Keratinocyte (primary cell): ENCODE data around the gene ANKRD44. TPM values are rescaled to one million over a fixed set of nuclear protein-coding genes. Genes with fewer than 3 reads are reported as not detected.

Experiments used
- DNase-seq: peaks from one replicate; pipeline ENCODE4 v3.0.0-alpha.2; 2011; ENCODE audit warnings: low read depth, missing footprints, low spot score
- FAIRE-seq: peaks from 2 replicates; lab custom pipeline; 2011; peaks lifted over from hg19 to GRCh38; lab: Jason Lieb, UNC
- H2AFZ ChIP-seq: 2 replicates; pipeline ENCODE4 v1.6.0; 2012; ENCODE audit warnings: low read length, control low read depth, inconsistent platforms; ENCODE audit not compliant: control insufficient read depth
- H3K27ac ChIP-seq: 2 replicates; pipeline ENCODE4 v1.5.1; 2011; ENCODE audit warnings: low read length; ENCODE audit not compliant: control insufficient read depth, insufficient read depth
- H3K27me3 ChIP-seq: 3 replicates; pipeline ENCODE4 v1.6.0; 2011; ENCODE audit warnings: low read length; ENCODE audit not compliant: control insufficient read depth, insufficient read depth; ENCODE audit errors: extremely low read depth
- H3K36me3 ChIP-seq, 2 experiments: 2 replicates in 1 of 2; 3 replicates in 1 of 2; pipeline ENCODE4 v1.5.1; 2011; ENCODE audit warnings: low read length in 2 of 2, mild to moderate bottlenecking in 1 of 2; ENCODE audit not compliant: control insufficient read depth in 2 of 2, insufficient read depth in 2 of 2; ENCODE audit errors: extremely low read depth in 1 of 2
- H3K4me1 ChIP-seq: 3 replicates; pipeline ENCODE4 v1.5.1; 2011; ENCODE audit warnings: low read length; ENCODE audit not compliant: control insufficient read depth, insufficient read depth; ENCODE audit errors: extremely low read depth
- H3K4me2 ChIP-seq: 3 replicates; pipeline ENCODE4 v1.6.0; 2011; ENCODE audit warnings: low read depth, low read length; ENCODE audit not compliant: control insufficient read depth, insufficient read depth; ENCODE audit errors: extremely low read depth
- H3K4me3 ChIP-seq, 3 experiments: fragments of 200-600 bp in 1 of 3; sonication (generic) in 1 of 3; 2 replicates in 2 of 3; 3 replicates in 1 of 3; pipeline ENCODE4 v1.5.1; 2011 to 2016; ENCODE audit warnings: low read length in 3 of 3, mild to moderate bottlenecking in 3 of 3, control low read depth in 2 of 3, inconsistent platforms in 1 of 3, low read depth in 1 of 3, mixed read lengths in 1 of 3, mixed run types in 1 of 3, moderate library complexity in 1 of 3; ENCODE audit not compliant: control insufficient read depth in 2 of 3, insufficient read depth in 2 of 3; ENCODE audit errors: extremely low read depth in 1 of 3
- H3K79me2 ChIP-seq: 2 replicates; pipeline ENCODE4 v1.6.0; 2012; ENCODE audit warnings: low read length; ENCODE audit not compliant: control insufficient read depth, insufficient read depth
- H3K9ac ChIP-seq: 3 replicates; pipeline ENCODE4 v1.6.0; 2011; ENCODE audit warnings: low read length; ENCODE audit not compliant: control insufficient read depth, insufficient read depth; ENCODE audit errors: extremely low read depth
- H3K9me1 ChIP-seq: 3 replicates; pipeline ENCODE4 v1.6.0; 2011; ENCODE audit warnings: low read length; ENCODE audit not compliant: control insufficient read depth, insufficient read depth; ENCODE audit errors: extremely low read depth
- H3K9me3 ChIP-seq: 2 replicates; pipeline ENCODE4 v1.5.1; 2012; ENCODE audit warnings: low read depth, low read length; ENCODE audit not compliant: control insufficient read depth
- H4K20me1 ChIP-seq: 3 replicates; pipeline ENCODE4 v1.6.0; 2011; ENCODE audit warnings: low read length; ENCODE audit not compliant: control insufficient read depth, insufficient read depth; ENCODE audit errors: extremely low read depth
- EZH2 ChIP-seq: IDR thresholded peaks from one replicate; pipeline ENCODE4 v1.6.1; 2012; ENCODE audit warnings: inconsistent platforms, mild to moderate bottlenecking, low read length, moderate library complexity
- dilution Hi-C: fragments of 300-500 bp; cut with MboI; formaldehyde crosslinking; loops from one replicate; pipeline ENCODE4 v1.7.0; 2020; ENCODE audit warnings: low sequenced_read_pairs; ENCODE audit not compliant: extremely low pct_ligation_motif_present
- polyA plus RNA-seq, 5 experiments: library from polyadenylated mRNA; depleted of rRNA in 3 of 5; stranded (reverse) in 3 of 5; stranded (forward) in 1 of 5; unstranded in 1 of 5; fragments of >200 nt; gene quantifications; 1 replicate in 1 of 5; 2 replicates in 3 of 5; 3 replicates in 1 of 5; pipeline versions ENCODE4 v1.2.1 to v1.2.3, GENCODE V29; 2011 to 2012; ENCODE audit warnings: missing spikeins in 2 of 5, low read depth in 1 of 5, low replicate concordance in 1 of 5
- TF ChIP-seq, protein P1 (sequence below), 3 experiments: IDR thresholded peaks in 1 of 3; conservative IDR thresholded peaks in 1 of 3; optimal IDR thresholded peaks in 1 of 3; 2 replicates in 2 of 3; 3 replicates in 1 of 3; pipeline versions ENCODE3 to v1.5.1; 2011; ENCODE audit warnings: low read length in 3 of 3, mild to moderate bottlenecking in 3 of 3, moderate library complexity in 2 of 3, control low read depth in 1 of 3, inconsistent platforms in 1 of 3; ENCODE audit not compliant: insufficient read depth in 2 of 3; ENCODE audit errors: extremely low read depth in 1 of 3

ANKRD44 gene
- polyA plus RNA-seq, 1 donor (not counting 4 experiments of a cell fraction or from before 2014, with no cell fraction given): 0.35 TPM

DNA sequence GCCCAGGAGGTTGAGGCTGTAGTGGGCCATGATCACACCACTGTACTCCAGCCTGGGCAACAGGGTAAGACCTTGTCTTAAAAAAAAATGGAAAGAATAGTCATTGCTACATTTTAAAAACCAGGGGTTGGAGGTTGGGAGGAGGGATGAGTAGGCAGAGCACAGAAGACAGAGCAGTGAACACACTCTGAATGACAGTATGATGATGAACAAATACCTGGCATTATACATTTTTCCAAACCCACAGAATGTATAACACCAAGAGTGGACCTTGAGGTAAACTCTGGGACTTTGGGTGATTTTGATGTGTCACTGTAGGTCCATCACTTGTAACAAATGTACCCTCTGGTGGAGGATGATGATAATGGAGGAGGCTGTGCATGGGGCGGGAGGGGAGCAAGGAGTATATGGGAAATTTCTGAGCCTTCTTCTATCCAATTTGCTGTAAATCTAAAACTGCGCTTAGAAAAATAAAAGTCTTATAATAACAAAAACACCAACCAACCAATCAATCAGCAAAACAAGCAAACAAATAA is 272.6 kb downstream of the ANKRD44 start:
- no peak overlapping the region for H3K4me3 ChIP-seq
- H3K27ac ChIP-seq: no peak overlapping the region
- no peaks in the 10 kb centered on the region for H4K20me1 ChIP-seq
- H3K9ac ChIP-seq: no peak overlapping the region
- no peak overlapping the region for H2AFZ ChIP-seq
- H3K4me2 ChIP-seq: no peak overlapping the region
- no peaks in the 10 kb centered on the region for H3K27me3 ChIP-seq
- no peaks in the 10 kb centered on the region for H3K79me2 ChIP-seq
- dilution Hi-C loops: no loop called here
- H3K9me3 ChIP-seq: no peaks in the 10 kb centered on the region
- no peaks in the 10 kb centered on the region for H3K4me1 ChIP-seq
- no peak for TF ChIP-seq EZH2
- TF ChIP-seq, protein P1, sequence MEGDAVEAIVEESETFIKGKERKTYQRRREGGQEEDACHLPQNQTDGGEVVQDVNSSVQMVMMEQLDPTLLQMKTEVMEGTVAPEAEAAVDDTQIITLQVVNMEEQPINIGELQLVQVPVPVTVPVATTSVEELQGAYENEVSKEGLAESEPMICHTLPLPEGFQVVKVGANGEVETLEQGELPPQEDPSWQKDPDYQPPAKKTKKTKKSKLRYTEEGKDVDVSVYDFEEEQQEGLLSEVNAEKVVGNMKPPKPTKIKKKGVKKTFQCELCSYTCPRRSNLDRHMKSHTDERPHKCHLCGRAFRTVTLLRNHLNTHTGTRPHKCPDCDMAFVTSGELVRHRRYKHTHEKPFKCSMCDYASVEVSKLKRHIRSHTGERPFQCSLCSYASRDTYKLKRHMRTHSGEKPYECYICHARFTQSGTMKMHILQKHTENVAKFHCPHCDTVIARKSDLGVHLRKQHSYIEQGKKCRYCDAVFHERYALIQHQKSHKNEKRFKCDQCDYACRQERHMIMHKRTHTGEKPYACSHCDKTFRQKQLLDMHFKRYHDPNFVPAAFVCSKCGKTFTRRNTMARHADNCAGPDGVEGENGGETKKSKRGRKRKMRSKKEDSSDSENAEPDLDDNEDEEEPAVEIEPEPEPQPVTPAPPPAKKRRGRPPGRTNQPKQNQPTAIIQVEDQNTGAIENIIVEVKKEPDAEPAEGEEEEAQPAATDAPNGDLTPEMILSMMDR (optimal IDR thresholded peaks at IDR 0.05 in 1 of 3, IDR thresholded peaks at IDR 0.05 in 1 of 3, conservative IDR thresholded peaks at IDR 0.05 in 1 of 3; ENCODE audit: extremely low read depth in 1 of 3, insufficient read depth in 2 of 3, low read length in 3 of 3): peak in 1 of 3 experiments; percentile 19
- no peaks in the 10 kb centered on the region for H3K9me1 ChIP-seq
- no peaks in the 10 kb centered on the region for H3K36me3 ChIP-seq
- DNase-seq (no peak), FAIRE-seq (no peak)

DNA sequence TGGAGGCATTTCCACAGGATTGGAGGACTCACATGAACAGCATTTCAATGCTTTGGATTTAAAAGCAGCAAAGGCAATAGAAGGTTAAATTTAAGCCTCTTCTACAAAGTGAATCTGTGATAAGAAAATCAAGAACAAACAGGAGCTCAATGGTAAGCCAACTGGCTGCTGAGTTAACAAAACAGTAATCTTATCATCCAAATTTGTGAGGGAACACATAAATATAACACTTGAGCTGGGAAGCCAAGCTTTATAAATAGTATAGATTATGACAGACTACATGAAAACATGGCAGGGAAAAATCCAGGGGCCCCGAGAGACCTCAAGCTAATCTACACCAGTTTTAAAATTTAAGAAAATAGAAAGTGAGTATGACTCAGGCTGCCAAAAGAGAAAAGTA is 275.6 kb downstream of the ANKRD44 start:
- Histone ChIP-seq H3K9me3 (no peaks in the 10 kb centered on the region), H3K4me1 (no peaks in the 10 kb centered on the region), H3K9ac (no peak overlapping the region), H4K20me1 (no peaks in the 10 kb centered on the region), H3K4me2 (no peak overlapping the region), H3K79me2 (no peaks in the 10 kb centered on the region), H3K27ac (no peak overlapping the region), H3K27me3 (no peaks in the 10 kb centered on the region), H3K36me3 (no peaks in the 10 kb centered on the region), H3K9me1 (no peaks in the 10 kb centered on the region), H2AFZ (no peak overlapping the region), H3K4me3 (no peak overlapping the region)
- dilution Hi-C loops: no loop called here
- FAIRE-seq (no peak), DNase-seq (no peak)
- TF ChIP-seq, protein P1 (optimal IDR thresholded peaks at IDR 0.05 in 1 of 3, IDR thresholded peaks at IDR 0.05 in 1 of 3, conservative IDR thresholded peaks at IDR 0.05 in 1 of 3; ENCODE audit: extremely low read depth in 1 of 3, insufficient read depth in 2 of 3, low read length in 3 of 3): no peak
- no peak for TF ChIP-seq EZH2
